ENCODE measurements around the gene ARL6IP4.

Gene ARL6IP4

GRCh38 chr12:122991623-122992275 lies 11.3 kb downstream of the ARL6IP4 start:
- no peak for DNase-seq

- no peak for DNase-seq
These were observed 11.9 kb downstream of the ARL6IP4 start for GRCh38 chr12:122992386-122992785.

GRCh38 chr12:122994140-122994675 lies 13.7 kb downstream of the ARL6IP4 start:
- no peak for DNase-seq

GRCh38 chr12:122994781-122995502 lies 14.5 kb downstream of the ARL6IP4 start:
- DNase-seq: no peak

GRCh38 chr12:122995503-122996187 lies 15.2 kb downstream of the ARL6IP4 start:
- DNase-seq: no peak

- no peak for DNase-seq
These were observed 15.7 kb downstream of the ARL6IP4 start for GRCh38 chr12:122996188-122996601.

GRCh38 chr12:122996621-122997342 lies 16.3 kb downstream of the ARL6IP4 start:
- no peak for DNase-seq

GRCh38 chr12:122997343-122998250 lies 17.1 kb downstream of the ARL6IP4 start:
- DNase-seq: no peak

- DNase-seq: no peak
These were observed 17.8 kb downstream of the ARL6IP4 start for GRCh38 chr12:122998316-122998715.

- DNase-seq: no peak
These were observed 18.9 kb downstream of the ARL6IP4 start for GRCh38 chr12:122999196-122999946.

GRCh38 chr12:122999986-123000420 lies 19.5 kb downstream of the ARL6IP4 start:
- DNase-seq: no peak

GRCh38 chr12:123000578-123000977 lies 20.1 kb downstream of the ARL6IP4 start:
- DNase-seq: no peak

GRCh38 chr12:123001464-123001863 lies 21.0 kb downstream of the ARL6IP4 start:
- no peak for DNase-seq

GRCh38 chr12:123003257-123003656 lies 22.8 kb downstream of the ARL6IP4 start:
- no peak for DNase-seq

GRCh38 chr12:123004287-123004686 lies 23.8 kb downstream of the ARL6IP4 start:
- no peak for DNase-seq

GRCh38 chr12:123005081-123005626 lies 24.7 kb downstream of the ARL6IP4 start:
- no peak for DNase-seq

- no peak for DNase-seq
These were observed 26.5 kb downstream of the ARL6IP4 start for GRCh38 chr12:123006977-123007376.

- no peak for DNase-seq
These were observed 29.6 kb downstream of the ARL6IP4 start for GRCh38 chr12:123010110-123010509.

GRCh38 chr12:123010681-123011080 lies 30.2 kb downstream of the ARL6IP4 start:
- DNase-seq: no peak

- no peak for DNase-seq
These were observed 31.2 kb downstream of the ARL6IP4 start for GRCh38 chr12:123011701-123012100.

All from inflammatory macrophage treated with lipopolysaccharide for 1 hour (primary cell).